Glutamatergic neuron (in vitro differentiated cells): ENCODE measurements around the gene PLSCR5. TPM values are rescaled to one million over a fixed set of nuclear protein-coding genes. Genes with fewer than 3 reads are reported as not detected.

Experiments used
- DNase-seq: peaks from one replicate; pipeline ENCODE4 v3.0.0; 2022
- H3K27ac Mint-ChIP-seq: one replicate; pipeline ENCODE4 v1.8.0; 2020; ENCODE audit warnings: mild to moderate bottlenecking, mixed read lengths, inconsistent platforms; ENCODE audit not compliant: unreplicated experiment
- H3K27me3 Mint-ChIP-seq: one replicate; pipeline ENCODE4 v1.8.0; 2020; ENCODE audit warnings: mild to moderate bottlenecking, moderate library complexity, mixed read lengths, inconsistent platforms; ENCODE audit not compliant: unreplicated experiment
- H3K36me3 Mint-ChIP-seq: one replicate; pipeline ENCODE4 v1.8.0; 2020; ENCODE audit warnings: mild to moderate bottlenecking, mixed read lengths, inconsistent platforms; ENCODE audit not compliant: unreplicated experiment
- H3K4me1 Mint-ChIP-seq: one replicate; pipeline ENCODE4 v1.8.0; 2020; ENCODE audit warnings: mild to moderate bottlenecking, low read depth, mixed read lengths, inconsistent platforms; ENCODE audit not compliant: unreplicated experiment
- H3K4me3 Mint-ChIP-seq: one replicate; pipeline ENCODE4 v1.8.0; 2020; ENCODE audit warnings: mild to moderate bottlenecking, mixed read lengths, inconsistent platforms; ENCODE audit not compliant: unreplicated experiment
- H3K9me3 Mint-ChIP-seq: one replicate; pipeline ENCODE4 v1.8.0; 2020; ENCODE audit warnings: mild to moderate bottlenecking, moderate library complexity, mixed read lengths, inconsistent platforms; ENCODE audit not compliant: unreplicated experiment
- total RNA-seq: library from RNA; stranded (reverse); fragmentation: NEBNext Ultra II Directional; extraction: Animal tissue kit (Norgen Biotek cat#: 25700); gene quantifications from one replicate; pipeline ENCODE4 v1.2.1, GENCODE V29; 2021; ENCODE audit not compliant: unreplicated experiment
- TF ChIP-seq, protein P1 (sequence below): fragments of 200-600 bp; sonication (generic); IDR thresholded peaks from one replicate; pipeline ENCODE4 v1.5.0; 2021; ENCODE audit not compliant: partially characterized antibody, unreplicated experiment

PLSCR5 gene
- total RNA-seq, 1 donor from 2014 or later: not detected

DNA sequence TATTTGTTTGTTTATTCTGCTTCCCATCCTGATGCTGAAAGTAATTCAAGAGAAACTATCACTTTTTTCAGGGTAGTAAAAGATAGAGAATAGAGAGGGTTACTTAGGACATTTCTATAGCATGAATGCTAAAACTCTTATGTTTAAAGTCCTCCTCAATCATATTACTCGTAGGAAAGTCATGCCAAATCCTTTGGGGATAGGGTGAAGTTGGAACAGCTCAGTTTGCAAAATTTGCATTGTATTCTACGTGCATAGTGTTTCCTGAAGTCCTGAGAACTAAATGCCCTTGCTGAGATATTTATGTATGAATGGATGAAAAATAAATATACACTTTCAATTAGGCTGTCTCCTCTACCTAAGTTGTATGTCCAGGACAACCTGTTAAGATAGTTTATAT lies 14.6 kb downstream of the PLSCR5 start:
- H3K27ac Mint-ChIP-seq: peak overlapping the region; percentile 2
- H3K27me3 Mint-ChIP-seq: no peaks in the 10 kb centered on the region
- no peak for DNase-seq
- H3K4me1 Mint-ChIP-seq: peaks cover 19% of the 10 kb centered on the region
- TF ChIP-seq, protein P1, sequence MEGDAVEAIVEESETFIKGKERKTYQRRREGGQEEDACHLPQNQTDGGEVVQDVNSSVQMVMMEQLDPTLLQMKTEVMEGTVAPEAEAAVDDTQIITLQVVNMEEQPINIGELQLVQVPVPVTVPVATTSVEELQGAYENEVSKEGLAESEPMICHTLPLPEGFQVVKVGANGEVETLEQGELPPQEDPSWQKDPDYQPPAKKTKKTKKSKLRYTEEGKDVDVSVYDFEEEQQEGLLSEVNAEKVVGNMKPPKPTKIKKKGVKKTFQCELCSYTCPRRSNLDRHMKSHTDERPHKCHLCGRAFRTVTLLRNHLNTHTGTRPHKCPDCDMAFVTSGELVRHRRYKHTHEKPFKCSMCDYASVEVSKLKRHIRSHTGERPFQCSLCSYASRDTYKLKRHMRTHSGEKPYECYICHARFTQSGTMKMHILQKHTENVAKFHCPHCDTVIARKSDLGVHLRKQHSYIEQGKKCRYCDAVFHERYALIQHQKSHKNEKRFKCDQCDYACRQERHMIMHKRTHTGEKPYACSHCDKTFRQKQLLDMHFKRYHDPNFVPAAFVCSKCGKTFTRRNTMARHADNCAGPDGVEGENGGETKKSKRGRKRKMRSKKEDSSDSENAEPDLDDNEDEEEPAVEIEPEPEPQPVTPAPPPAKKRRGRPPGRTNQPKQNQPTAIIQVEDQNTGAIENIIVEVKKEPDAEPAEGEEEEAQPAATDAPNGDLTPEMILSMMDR: no peak
- no peaks in the 10 kb centered on the region for H3K36me3 Mint-ChIP-seq
- H3K9me3 Mint-ChIP-seq: peaks cover 1% of the 10 kb centered on the region
- no peak overlapping the region for H3K4me3 Mint-ChIP-seq

- Mint-ChIP-seq H3K36me3 (no peaks in the 10 kb centered on the region), H3K27me3 (no peaks in the 10 kb centered on the region), H3K9me3 (peaks cover 1% of the 10 kb centered on the region), H3K4me1 (peaks cover 19% of the 10 kb centered on the region), H3K27ac (peak overlapping the region; percentile 2), H3K4me3 (no peak overlapping the region)
- TF ChIP-seq, protein P1: peak; percentile 72
- DNase-seq: no peak
These were observed 15.1 kb downstream of the PLSCR5 start for GRCh38 chr3:146589899-146590508.

- TF ChIP-seq, protein P1: no peak
- Mint-ChIP-seq H3K9me3 (peaks cover 4% of the 10 kb centered on the region), H3K4me1 (peaks cover 8% of the 10 kb centered on the region), H3K4me3 (no peak overlapping the region), H3K27me3 (no peaks in the 10 kb centered on the region), H3K27ac (no peak overlapping the region), H3K36me3 (peaks cover 7% of the 10 kb centered on the region)
- DNase-seq: no peak
These were observed 20.0 kb downstream of the PLSCR5 start for GRCh38 chr3:146585156-146585555.

GRCh38 chr3:146581951-146582467 lies 23.1 kb downstream of the PLSCR5 start:
- H3K27ac Mint-ChIP-seq: no peak overlapping the region
- no peak for DNase-seq
- TF ChIP-seq, protein P1: no peak
- H3K36me3 Mint-ChIP-seq: peaks cover 7% of the 10 kb centered on the region
- no peak overlapping the region for H3K4me3 Mint-ChIP-seq
- H3K4me1 Mint-ChIP-seq: peaks cover 3% of the 10 kb centered on the region
- peaks cover 4% of the 10 kb centered on the region for H3K9me3 Mint-ChIP-seq
- no peaks in the 10 kb centered on the region for H3K27me3 Mint-ChIP-seq

DNA sequence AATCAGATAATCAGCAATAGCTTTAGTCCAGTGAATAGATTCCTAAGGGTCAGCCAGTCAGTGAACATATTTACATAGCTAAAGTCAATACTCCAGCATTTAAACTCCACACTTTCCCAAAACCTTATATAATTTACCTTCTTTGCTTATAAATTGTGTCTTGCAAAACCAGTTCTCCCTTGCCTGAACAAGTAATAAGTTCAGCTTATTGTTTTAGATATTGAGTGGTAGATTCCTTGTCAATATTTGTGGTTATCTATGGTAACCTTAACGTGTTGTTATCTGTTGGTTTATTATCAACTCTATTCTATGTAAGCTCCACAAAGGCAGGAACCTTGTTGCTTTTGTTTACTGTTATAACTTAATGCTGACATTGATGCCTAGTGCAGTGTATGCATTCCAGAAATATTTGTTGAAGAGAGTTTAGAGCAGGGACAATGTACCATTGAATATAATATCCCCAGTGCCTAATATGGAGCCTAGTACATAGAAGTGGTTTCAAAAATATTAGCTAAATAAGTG lies 24.0 kb downstream of the PLSCR5 start:
- Mint-ChIP-seq H3K9me3 (peaks cover 4% of the 10 kb centered on the region), H3K36me3 (peaks cover 7% of the 10 kb centered on the region), H3K27me3 (no peaks in the 10 kb centered on the region), H3K4me3 (no peak overlapping the region), H3K4me1 (peaks cover 3% of the 10 kb centered on the region), H3K27ac (no peak overlapping the region)
- DNase-seq: no peak
- TF ChIP-seq, protein P1: no peak
